ENCODE data around the gene CLASP1. TPM values are rescaled to one million over a fixed set of nuclear protein-coding genes. Genes with fewer than 3 reads are reported as not detected.

The CLASP1 gene
- total and polyA plus RNA-seq, 2 donors (not counting 3 experiments of a cell fraction or from before 2014, with no cell fraction given): 10.0 to 57.9 TPM

DNA sequence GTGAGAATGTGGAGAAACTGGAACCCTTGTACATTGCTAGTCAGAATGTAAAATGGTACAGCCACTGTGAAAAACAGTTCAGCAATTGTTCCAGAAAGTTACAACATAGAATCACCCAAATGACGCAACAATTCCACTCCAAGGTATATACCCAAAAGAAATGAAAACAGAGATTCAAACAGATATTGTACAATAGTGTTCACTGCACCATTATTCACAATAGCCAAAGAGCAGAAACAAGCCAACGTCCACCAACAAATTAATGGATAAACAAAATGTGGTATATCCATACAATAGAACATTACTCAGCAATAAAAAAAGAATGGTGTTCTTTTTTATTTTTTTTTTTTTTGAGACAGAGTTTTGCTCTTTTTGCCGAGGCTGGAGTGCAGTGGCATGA, 10.9 kb downstream of the CLASP1 start:
- Histone ChIP-seq H3K9ac (replicated peaks; ENCODE audit: extremely low read depth, insufficient read depth, low read length) (no peak overlapping the region), H3K9me1 (replicated peaks; ENCODE audit: control insufficient read depth, extremely low read depth, insufficient read depth, low read length) (no peaks in the 10 kb centered on the region), H3K36me3 (ENCODE audit: control insufficient read depth in 2 of 2, extremely low read depth in 1 of 2, insufficient read depth in 2 of 2, low read length in 2 of 2) (no peaks in the 10 kb centered on the region), H3K4me2 (ENCODE audit: insufficient read depth, low read length) (no peak overlapping the region), H3K4me1 (ENCODE audit: control insufficient read depth, extremely low read depth, insufficient read depth, low read length) (peaks cover 12% of the 10 kb centered on the region), H3K27me3 (ENCODE audit: control insufficient read depth in 2 of 2, insufficient read depth in 2 of 2, low read length in 2 of 2) (no peaks in the 10 kb centered on the region), H3K27ac (ENCODE audit: insufficient read depth, low read depth, low read length) (no peak overlapping the region), H3K4me3 (replicated peaks in 1 of 3; ENCODE audit: insufficient read depth in 1 of 3, low read depth in 1 of 3, low read length in 3 of 3) (no peak overlapping the region), H3K9me3 (replicated peaks; ENCODE audit: control insufficient read depth, insufficient read depth, low read length) (no peaks in the 10 kb centered on the region), H4K20me1 (replicated peaks; ENCODE audit: control insufficient read depth, extremely low read depth, insufficient read depth, low read length) (peaks cover 5% of the 10 kb centered on the region), H2AFZ (ENCODE audit: low read depth, low read length) (no peak overlapping the region), H3K79me2 (ENCODE audit: control insufficient read depth, insufficient read depth, low read length) (peaks cover 81% of the 10 kb centered on the region)
- no peak for TF ChIP-seq EZH2 (IDR thresholded peaks at IDR 0.05; ENCODE audit: borderline replicate concordance, low read depth, low read length, severe bottlenecking)
- TF ChIP-seq, protein P1, sequence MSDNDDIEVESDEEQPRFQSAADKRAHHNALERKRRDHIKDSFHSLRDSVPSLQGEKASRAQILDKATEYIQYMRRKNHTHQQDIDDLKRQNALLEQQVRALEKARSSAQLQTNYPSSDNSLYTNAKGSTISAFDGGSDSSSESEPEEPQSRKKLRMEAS (IDR thresholded peaks at IDR 0.05; ENCODE audit: insufficient read depth, insufficient read length): no peak
- DNase-seq (ENCODE audit: low read depth, low spot score) (no peak), FAIRE-seq (no peak)
- intact Hi-C loops (cut with micrococcal nuclease) (no loop called here), dilution Hi-C loops (cut with MboI; ENCODE audit: extremely low pct_ligation_motif_present, low sequenced_read_pairs) (no loop called here)
- ChIA-PET CTCF (no interaction called here), POLR2A (no interaction called here)
- no TSS peak for BruUV-seq (replicated peaks)

DNA sequence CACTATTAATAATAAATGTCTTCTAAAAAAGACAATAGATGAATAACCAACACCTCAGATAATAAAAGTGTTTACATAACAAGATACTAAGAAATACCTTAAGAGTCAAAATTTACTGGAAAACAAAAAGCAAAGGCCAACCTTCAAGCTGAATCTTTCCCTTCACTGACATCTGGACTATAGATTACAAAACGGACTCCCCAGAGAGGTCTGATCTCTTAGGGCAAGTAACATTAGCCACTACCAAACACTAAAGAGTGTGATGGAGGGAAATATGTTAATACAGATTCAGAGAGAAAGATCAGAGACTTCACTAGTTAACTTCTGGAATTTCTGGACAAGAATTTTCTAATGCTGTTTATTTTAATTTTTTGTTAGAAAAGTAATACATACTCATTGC, 13.9 kb downstream of the CLASP1 start:
- Histone ChIP-seq H3K27me3 (ENCODE audit: control insufficient read depth in 2 of 2, insufficient read depth in 2 of 2, low read length in 2 of 2) (no peaks in the 10 kb centered on the region), H3K27ac (ENCODE audit: insufficient read depth, low read depth, low read length) (no peak overlapping the region), H3K36me3 (ENCODE audit: control insufficient read depth in 2 of 2, extremely low read depth in 1 of 2, insufficient read depth in 2 of 2, low read length in 2 of 2) (no peaks in the 10 kb centered on the region), H3K9me1 (replicated peaks; ENCODE audit: control insufficient read depth, extremely low read depth, insufficient read depth, low read length) (no peaks in the 10 kb centered on the region), H3K79me2 (ENCODE audit: control insufficient read depth, insufficient read depth, low read length) (peaks cover 65% of the 10 kb centered on the region), H3K4me3 (replicated peaks in 1 of 3; ENCODE audit: insufficient read depth in 1 of 3, low read depth in 1 of 3, low read length in 3 of 3) (no peak overlapping the region), H2AFZ (ENCODE audit: low read depth, low read length) (no peak overlapping the region), H3K4me2 (ENCODE audit: insufficient read depth, low read length) (no peak overlapping the region), H4K20me1 (replicated peaks; ENCODE audit: control insufficient read depth, extremely low read depth, insufficient read depth, low read length) (peaks cover 5% of the 10 kb centered on the region), H3K4me1 (ENCODE audit: control insufficient read depth, extremely low read depth, insufficient read depth, low read length) (peaks cover 12% of the 10 kb centered on the region), H3K9me3 (replicated peaks; ENCODE audit: control insufficient read depth, insufficient read depth, low read length) (no peaks in the 10 kb centered on the region), H3K9ac (replicated peaks; ENCODE audit: extremely low read depth, insufficient read depth, low read length) (no peak overlapping the region)
- BruUV-seq (replicated peaks): no TSS peak
- DNase-seq (ENCODE audit: low read depth, low spot score) (no peak), FAIRE-seq (no peak)
- dilution Hi-C loops (cut with MboI; ENCODE audit: extremely low pct_ligation_motif_present, low sequenced_read_pairs): no loop called here
- CTCF ChIA-PET: interaction anchor here (0.6 to 1.4 kb wide), 6 partner anchors 12 to 106 kb away, joined by 3 to 4 read pairs (median 3); partner anchors contain the start of gene RNU4ATAC
- TF ChIP-seq, protein P1 (IDR thresholded peaks at IDR 0.05; ENCODE audit: insufficient read depth, insufficient read length): no peak
- TF ChIP-seq POLR2AphosphoS5 (IDR thresholded peaks at IDR 0.05; ENCODE audit: insufficient read depth, low read depth, low read length) (no peak), POLR2A (IDR thresholded peaks at IDR 0.05; ENCODE audit: low read depth, low read length) (no peak), JUN (IDR thresholded peaks at IDR 0.05; ENCODE audit: borderline replicate concordance, insufficient read depth, insufficient read length, low read depth) (no peak), MYC (IDR thresholded peaks at IDR 0.05; ENCODE audit: low read depth, low read length) (no peak), CTCF (IDR thresholded peaks at IDR 0.05; ENCODE audit: extremely low read depth in 1 of 2, insufficient read depth in 1 of 2, low read depth in 1 of 2, low read length in 2 of 2) (no peak), FOS (IDR thresholded peaks at IDR 0.05; ENCODE audit: borderline replicate concordance, insufficient read depth, low read length) (no peak), EZH2 (IDR thresholded peaks at IDR 0.05; ENCODE audit: borderline replicate concordance, low read depth, low read length, severe bottlenecking) (no peak), GATA2 (IDR thresholded peaks at IDR 0.05; ENCODE audit: insufficient read depth, insufficient read length, low read depth, low read length) (no peak)
- intact Hi-C loops (cut with micrococcal nuclease): no loop called here
- POLR2A ChIA-PET: no interaction called here

Measured in endothelial cell of umbilical vein (primary cell).